HG03439 (cell line): ENCODE data around the gene APEH.
"Not testable (repeated sequence)": the region's sequence is repeated elsewhere in the genome, so short reads cannot be mapped to it uniquely, and the experiment has no call there.

Source experiments
- ATAC-seq: cut with Tn5 transposase; IDR thresholded peaks from one replicate; pipeline ENCODE4 v1.9.1; 2021; ENCODE audit warnings: mild to moderate bottlenecking, moderate library complexity; ENCODE audit not compliant: unreplicated experiment

The APEH gene

GRCh38 chr3:49689046-49689907, 15.1 kb downstream of the APEH start, which contains the start of the genes MST1 and RNF123:
MST1 (minus strand) TSS chr3:49689474; CDS start chr3:49688691, 783 bp downstream.
RNF123 (plus strand) TSS chr3:49689557; CDS start chr3:49691166, 1,609 bp downstream.
- ATAC-seq, result peak; percentile 70

DNA sequence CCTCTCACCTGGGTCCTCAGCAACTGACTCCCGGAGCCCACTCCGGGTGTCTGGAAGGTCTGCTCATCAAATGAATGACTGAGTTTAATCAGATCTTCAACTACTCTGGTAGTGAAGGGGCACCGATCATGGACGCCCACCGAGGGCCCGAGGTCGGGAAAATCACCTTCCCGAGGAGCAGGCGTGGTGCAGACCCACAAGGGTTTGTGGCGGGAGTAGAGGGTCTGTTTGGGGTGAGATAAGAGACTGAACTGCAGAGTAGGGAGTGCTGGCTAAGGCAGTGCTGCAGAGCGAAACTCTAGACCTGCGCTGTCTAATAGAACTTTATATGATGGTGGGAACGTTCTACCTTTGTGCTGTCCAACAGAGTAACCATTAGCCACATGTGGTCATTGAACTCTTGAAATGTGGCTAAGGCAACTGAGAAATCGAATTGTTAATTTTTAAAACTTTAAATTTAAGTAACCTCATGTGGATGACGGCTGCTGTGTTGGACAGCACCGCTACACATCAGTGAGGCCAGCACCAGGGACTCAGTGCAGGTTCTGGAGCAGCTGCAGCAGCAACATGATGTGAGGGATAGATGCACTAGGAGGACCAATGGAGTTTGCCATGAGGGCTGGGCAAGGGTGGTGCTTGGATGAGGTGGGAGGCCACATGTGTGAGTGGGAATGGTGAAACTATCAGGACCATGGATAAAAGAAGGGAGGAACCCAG, 15.9 kb downstream of the APEH start:
- not testable (repeated sequence) for ATAC-seq

DNA sequence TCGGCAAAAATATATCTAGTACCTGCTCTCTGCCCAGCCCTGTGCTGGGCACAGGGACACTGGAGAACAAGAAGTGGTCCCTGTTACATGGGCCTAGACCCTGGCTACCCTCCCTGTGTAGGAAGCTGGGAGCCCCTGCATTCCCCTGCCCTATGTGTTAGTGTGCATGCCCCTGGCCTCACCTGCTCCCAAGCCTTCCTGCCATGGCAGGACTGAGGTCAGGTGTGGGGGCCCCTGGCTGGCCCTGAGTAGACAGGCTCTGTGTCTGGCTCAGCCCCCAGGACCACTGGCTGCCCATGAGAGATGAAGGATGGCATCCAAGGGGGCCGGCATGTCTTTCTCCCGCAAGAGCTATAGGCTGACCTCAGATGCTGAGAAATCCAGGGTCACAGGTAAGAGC, 16.7 kb downstream of the APEH start:
- not testable (repeated sequence) for ATAC-seq

DNA sequence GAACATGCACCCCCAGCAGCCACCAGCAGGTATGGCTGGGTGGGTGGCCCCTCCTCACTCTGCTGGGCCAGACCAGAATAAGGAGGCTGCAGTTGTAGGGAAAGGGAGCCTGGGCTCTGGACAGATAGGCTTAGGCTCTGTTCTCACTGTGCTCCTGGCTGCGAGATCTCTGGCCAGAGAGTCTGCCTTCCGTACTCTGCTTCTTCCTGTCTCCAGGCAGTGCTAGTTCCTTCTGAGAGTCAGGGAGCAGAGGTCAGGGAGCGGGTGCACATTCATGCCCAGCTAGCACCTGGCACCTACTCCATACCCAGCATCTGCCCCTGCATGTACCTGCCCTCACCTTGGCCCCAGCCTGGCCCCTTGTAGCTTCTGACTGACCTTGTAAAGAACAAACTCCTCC, 17.3 kb downstream of the APEH start:
- not testable (repeated sequence) for ATAC-seq

- not testable (repeated sequence) for ATAC-seq
Observed at GRCh38 chr3:49694409-49695070, 20.4 kb downstream of the APEH start.

DNA sequence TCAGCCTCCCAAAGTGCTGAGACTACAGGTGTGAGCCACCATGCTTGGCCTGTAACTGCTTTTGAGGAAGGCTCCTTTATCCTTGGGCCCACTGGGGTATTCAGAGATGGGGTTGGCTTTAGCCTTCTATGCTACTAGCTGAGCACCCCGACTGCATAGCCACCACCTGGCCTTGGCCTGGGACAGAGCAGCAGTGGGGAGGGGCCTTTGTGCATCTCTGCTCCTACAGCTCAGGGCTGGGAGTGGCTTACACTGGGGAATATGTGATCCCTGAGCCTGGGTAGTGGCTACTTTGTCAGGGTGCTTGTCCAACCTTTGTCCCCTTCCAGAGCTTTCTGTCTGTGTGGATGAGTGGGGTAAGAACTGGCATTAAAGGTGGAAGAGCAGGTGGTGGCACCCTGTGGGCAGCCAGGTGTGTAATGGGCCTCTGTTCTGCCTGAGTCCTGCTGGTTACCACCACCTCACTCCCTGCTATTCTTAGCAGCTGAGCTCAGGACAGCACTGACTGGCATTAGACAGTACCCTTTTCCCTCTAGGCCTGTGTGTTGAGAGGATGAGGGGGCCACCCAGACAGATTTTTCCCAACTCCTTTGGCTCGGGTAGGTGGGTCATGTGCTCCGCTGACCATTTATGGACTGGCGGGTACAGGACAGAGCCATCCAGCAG, 21.3 kb downstream of the APEH start:
- not testable (repeated sequence) for ATAC-seq

GRCh38 chr3:49699281-49699979, 25.3 kb downstream of the APEH start:
- ATAC-seq, result no peak

GRCh38 chr3:49700014-49700413, 25.9 kb downstream of the APEH start:
- ATAC-seq, result no peak

GRCh38 chr3:49700453-49701128, 26.4 kb downstream of the APEH start:
- no peak for ATAC-seq

- no peak for ATAC-seq
Observed at GRCh38 chr3:49701388-49702077, 27.4 kb downstream of the APEH start.

- ATAC-seq, result no peak
Observed at GRCh38 chr3:49702672-49703071, 28.5 kb downstream of the APEH start.

DNA sequence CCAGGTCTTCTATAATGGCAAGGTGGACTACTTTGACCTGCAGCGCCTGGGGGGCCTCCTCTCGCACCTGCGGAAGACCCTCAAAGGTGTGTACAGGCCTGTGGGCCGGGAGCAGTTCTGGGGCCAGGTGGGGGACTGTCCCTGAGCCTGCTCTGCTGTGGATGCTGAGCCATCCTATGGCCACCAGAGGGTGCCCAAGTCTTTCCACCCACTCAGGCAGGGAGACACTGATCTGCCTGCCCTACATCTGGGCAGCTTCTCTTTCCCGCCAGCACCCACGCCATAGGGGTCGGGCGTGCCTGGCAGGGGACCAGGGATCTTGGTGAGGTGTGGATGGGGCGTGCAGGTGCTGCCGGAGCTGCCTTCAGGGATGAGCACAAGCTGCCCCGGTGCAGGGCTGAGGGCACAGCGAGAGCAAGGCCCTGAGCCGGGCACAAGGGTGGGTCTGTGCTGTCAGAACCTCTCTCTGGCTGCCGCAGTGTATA, 29.3 kb downstream of the APEH start:
- peak; percentile 45 for ATAC-seq

DNA sequence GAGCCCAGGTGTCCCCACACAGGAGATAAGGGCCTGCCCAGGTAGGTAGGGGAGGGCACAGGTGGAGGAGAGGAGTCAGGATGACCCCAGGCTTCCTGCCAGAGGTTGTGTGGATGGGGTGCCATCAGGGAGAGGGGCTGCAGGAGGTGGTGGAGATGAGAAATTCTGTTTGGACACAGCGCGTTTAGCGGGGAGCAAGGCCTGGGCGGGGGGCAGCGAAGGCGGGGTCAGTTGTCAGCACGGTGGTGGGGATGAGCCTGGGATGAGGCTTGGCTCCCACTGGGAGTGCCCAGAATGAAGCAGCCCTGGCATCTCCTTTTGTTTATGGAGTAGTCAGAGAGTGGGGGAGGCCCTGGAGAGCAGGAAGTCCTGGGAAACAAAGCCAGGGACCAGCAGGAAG, 29.8 kb downstream of the APEH start:
- no peak for ATAC-seq

GRCh38 chr3:49704629-49705028, 30.5 kb downstream of the APEH start:
- no peak for ATAC-seq

DNA sequence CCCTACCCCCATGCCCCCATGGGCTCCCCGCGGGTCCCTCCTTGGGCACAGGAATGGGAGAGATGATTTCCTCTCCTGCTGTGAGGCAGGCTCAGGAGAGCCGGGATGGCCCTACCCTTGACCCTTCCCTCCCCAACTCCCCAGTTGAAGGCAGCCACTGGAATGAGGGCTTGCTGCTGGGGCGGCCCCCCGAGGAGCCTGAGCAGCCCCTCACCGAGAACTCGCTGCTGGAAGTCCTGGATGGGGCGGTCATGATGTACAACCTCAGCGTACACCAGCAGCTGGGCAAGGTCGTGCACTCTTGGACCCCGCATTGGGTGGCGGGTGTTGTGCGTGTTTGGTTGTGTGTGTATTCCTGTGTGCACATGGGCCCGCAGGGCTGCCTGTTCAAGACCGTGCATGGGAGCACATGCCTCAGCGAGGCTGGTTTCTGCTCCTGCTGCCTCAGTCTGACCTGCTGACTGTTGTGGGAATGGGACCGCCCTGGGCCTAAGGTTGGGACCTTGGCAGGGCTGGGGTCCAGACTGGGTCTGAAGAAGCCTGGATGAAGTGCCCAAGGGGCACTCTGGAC, 31.3 kb downstream of the APEH start:
- ATAC-seq, result no peak

DNA sequence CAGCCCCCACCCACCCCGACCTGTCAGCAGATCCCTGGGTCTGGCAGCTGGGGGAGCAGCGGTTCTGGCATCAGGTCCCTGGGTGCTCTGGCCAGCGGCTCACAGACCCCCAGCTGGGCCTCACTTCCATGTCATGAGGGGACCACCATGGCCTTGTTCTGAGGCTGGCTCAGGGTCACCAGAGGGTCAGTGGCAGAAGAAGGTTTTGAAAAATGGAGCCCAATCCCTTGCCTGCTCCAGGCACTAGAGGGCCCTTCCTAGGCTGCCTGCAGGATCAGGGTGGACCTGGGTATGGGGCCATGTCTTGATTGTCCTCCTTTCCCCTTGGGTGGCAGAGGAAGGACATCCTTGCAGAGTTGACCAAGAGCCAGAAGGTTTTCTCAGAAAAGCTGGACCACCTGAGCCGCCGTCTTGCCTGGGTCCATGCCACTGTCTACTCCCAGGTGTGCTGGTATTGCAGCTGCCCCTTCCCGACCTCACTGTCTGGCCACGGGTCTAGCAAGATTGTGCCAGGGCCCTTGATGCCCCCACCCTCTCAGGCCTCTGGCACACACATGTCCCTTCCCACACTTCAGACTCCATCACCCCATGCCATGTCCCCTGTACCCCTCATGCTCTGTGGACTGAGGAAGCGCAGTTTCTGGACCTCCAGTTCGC, 32.4 kb downstream of the APEH start:
- no peak for ATAC-seq

DNA sequence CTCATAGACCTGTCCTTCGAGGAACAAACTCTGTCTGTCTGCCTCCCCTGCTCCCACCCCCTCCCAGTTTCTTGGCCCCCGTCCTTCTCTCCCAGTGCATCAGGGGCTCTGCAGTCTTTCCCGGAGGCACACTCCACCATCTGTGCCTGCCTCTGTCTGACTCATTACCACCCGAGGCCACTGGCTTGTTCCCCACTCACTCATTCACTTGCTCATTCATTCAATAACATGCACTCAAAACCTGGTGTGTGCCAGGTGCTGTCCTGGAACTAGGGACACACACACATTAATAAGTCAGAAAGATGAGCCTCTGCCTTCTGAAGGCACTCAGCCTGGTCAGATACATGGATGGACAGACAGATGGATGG, 32.9 kb downstream of the APEH start:
- no peak for ATAC-seq

DNA sequence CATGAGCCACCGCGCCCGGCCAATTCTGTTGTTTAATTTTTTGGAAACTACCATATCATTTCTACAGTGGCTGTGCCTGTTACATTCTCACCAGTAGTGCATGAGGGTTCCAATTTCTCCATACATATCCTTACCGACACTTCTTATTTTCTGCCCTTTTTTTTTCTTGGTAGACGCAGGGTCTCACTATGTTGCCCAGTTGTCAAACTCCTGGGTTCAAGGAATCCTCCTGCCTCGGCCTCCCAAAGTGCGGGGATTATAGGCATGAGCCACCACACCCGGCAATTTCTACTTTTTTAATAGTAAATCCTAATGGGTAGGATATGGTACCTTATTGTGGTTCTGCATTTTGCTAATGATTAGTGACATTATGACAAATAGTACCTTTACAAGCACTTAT, 35.7 kb downstream of the APEH start:
- ATAC-seq, result no peak
